GM12878 (cell line): ENCODE measurements around the gene ZBTB48. TPM values are rescaled to one million over a fixed set of nuclear protein-coding genes. Genes with fewer than 3 reads are reported as not detected.

Experiments used
- ATAC-seq: fragments of 200-7000 bp; cut with Tn5 transposase; 3 replicates; pipeline ENCODE4 v1.9.1; 2020; ENCODE audit warnings: mild to moderate bottlenecking, moderate library complexity
- BruUV-seq: library from RNA; stranded (reverse); fragments of 400-500 nt; replicated peaks from 2 replicates; lab custom pipeline; 2021; lab: Mats Ljungman, UMichigan
- CTCF ChIA-PET: fragments of 300-600 bp; sonication (Branson Sonifier 250); formaldehyde crosslinking; extraction: SDS; loops from one replicate; lab custom pipeline; 2021; ENCODE audit warnings: inconsistent platforms; lab: Yijun Ruan, JAX
- POLR2A ChIA-PET: fragments of 350-600 bp; formaldehyde crosslinking; extraction: SDS; loops from one replicate; lab custom pipeline; 2021; ENCODE audit warnings: inconsistent platforms; lab: Charles Lee
- RAD21 ChIA-PET: fragments of 300-600 bp; sonication (Branson Sonifier 250); formaldehyde crosslinking; loops from one replicate; lab custom pipeline; 2023; ENCODE audit warnings: antibody characterized with exemption; ENCODE audit not compliant: unreplicated experiment; lab: Charles Lee
- SMC1A ChIA-PET: fragments of 300-600 bp; sonication (Branson Sonifier 250); formaldehyde crosslinking; loops from one replicate; lab custom pipeline; 2023; ENCODE audit not compliant: unreplicated experiment, uncharacterized antibody; lab: Charles Lee
- DNase-seq: peaks from one replicate; pipeline ENCODE4 v3.0.0-alpha.2; 2011; ENCODE audit warnings: low read depth, low spot score
- FAIRE-seq: peaks from 3 replicates; lab custom pipeline; 2011; peaks lifted over from hg19 to GRCh38; lab: Jason Lieb, UNC
- H2AFZ ChIP-seq: 2 replicates; pipeline ENCODE4 v1.6.0; 2011; ENCODE audit warnings: low read depth, low read length, control low read depth; ENCODE audit not compliant: control insufficient read depth
- H3K27ac ChIP-seq: 2 replicates; pipeline ENCODE4 v1.5.1; 2011; ENCODE audit warnings: control low read depth; ENCODE audit not compliant: control insufficient read depth, insufficient read depth
- H3K27me3 ChIP-seq, 2 experiments: replicated peaks in 1 of 2; 2 replicates each; pipeline versions ENCODE4 v1.6.0 to v1.6.1; 2011; ENCODE audit warnings: low read length in 1 of 2; ENCODE audit not compliant: control insufficient read depth in 2 of 2, insufficient read depth in 2 of 2
- H3K36me3 ChIP-seq, 2 experiments: 2 replicates each; pipeline ENCODE4 v1.5.1; 2011; ENCODE audit warnings: low read length in 1 of 2; ENCODE audit not compliant: control insufficient read depth in 2 of 2, insufficient read depth in 2 of 2
- H3K4me1 ChIP-seq: 2 replicates; pipeline ENCODE4 v1.6.1; 2011; ENCODE audit warnings: mild to moderate bottlenecking, low read length, moderate library complexity, mixed read lengths; ENCODE audit not compliant: control insufficient read depth, insufficient read depth
- H3K4me2 ChIP-seq: 2 replicates; pipeline ENCODE4 v1.6.0; 2011; ENCODE audit warnings: control low read depth; ENCODE audit not compliant: control insufficient read depth, insufficient read depth
- H3K4me3 ChIP-seq: fragments of 200-600 bp; sonication (generic); 2 replicates; pipeline ENCODE4 v1.5.1; 2016
- H3K79me2 ChIP-seq: 2 replicates; pipeline ENCODE4 v1.6.0; 2011; ENCODE audit warnings: low read length; ENCODE audit not compliant: control insufficient read depth, insufficient read depth
- H3K9ac ChIP-seq: 2 replicates; pipeline ENCODE4 v1.8.0; 2011; ENCODE audit warnings: low read length, control low read depth, mixed read lengths; ENCODE audit not compliant: control insufficient read depth, insufficient read depth
- H3K9me3 ChIP-seq: replicated peaks from 3 replicates; pipeline ENCODE4 v1.5.1; 2011; ENCODE audit warnings: mild to moderate bottlenecking, low read length; ENCODE audit not compliant: control insufficient read depth, insufficient read depth
- H4K20me1 ChIP-seq: 2 replicates; pipeline ENCODE4 v1.6.0; 2011; ENCODE audit not compliant: control insufficient read depth, insufficient read depth
- BCL11A ChIP-seq: IDR thresholded peaks from 2 replicates; pipeline ENCODE4 v1.6.1; 2011; ENCODE audit warnings: low read depth, low read length
- CEBPB ChIP-seq, 2 experiments: fragments of 150-350 bp in 1 of 2; IDR thresholded peaks; 2 replicates each; pipeline ENCODE4 v1.6.1; 2012 to 2014; ENCODE audit warnings: low read depth in 2 of 2, low read length in 2 of 2, borderline replicate concordance in 1 of 2, inconsistent platforms in 1 of 2
- CHD4 ChIP-seq: fragments of 200-600 bp; sonication (generic); IDR thresholded peaks from 2 replicates; pipeline ENCODE4 v1.6.1; 2016; ENCODE audit warnings: mild to moderate bottlenecking
- E4F1 ChIP-seq: fragments of 450-650 bp; IDR thresholded peaks from 2 replicates; pipeline ENCODE4 v1.6.1; 2018; ENCODE audit warnings: borderline replicate concordance, mild to moderate bottlenecking; ENCODE audit not compliant: partially characterized antibody
- IRF5 ChIP-seq: fragments of 450-650 bp; IDR thresholded peaks from 2 replicates; pipeline ENCODE4 v1.6.1; 2017; ENCODE audit warnings: borderline replicate concordance
- MLLT1 ChIP-seq: fragments of 450-650 bp; IDR thresholded peaks from 2 replicates; pipeline ENCODE4 v1.6.1; 2016; ENCODE audit warnings: mild to moderate bottlenecking
- NKRF ChIP-seq: fragments of 450-650 bp; conservative IDR thresholded peaks from 2 replicates; pipeline ENCODE4 v1.6.1; 2017; ENCODE audit warnings: mild to moderate bottlenecking, moderate library complexity
- NR2C2 ChIP-seq: IDR thresholded peaks from 2 replicates; pipeline ENCODE4 v1.6.1; 2011; ENCODE audit warnings: borderline replicate concordance, low read depth; ENCODE audit not compliant: control insufficient read depth, insufficient read length
- RCOR1 ChIP-seq: conservative IDR thresholded peaks from 2 replicates; pipeline ENCODE4 v1.6.1; 2012; ENCODE audit warnings: low read depth, low read length, improper control_type of control experiment
- SUPT20H ChIP-seq: IDR thresholded peaks from 2 replicates; pipeline ENCODE4 v1.6.1; 2011; ENCODE audit warnings: low read depth, mild to moderate bottlenecking, low read length, moderate library complexity, borderline replicate concordance; ENCODE audit not compliant: control insufficient read depth
- ZNF24 ChIP-seq: fragments of 450-650 bp; IDR thresholded peaks from 2 replicates; pipeline ENCODE4 v1.6.1; 2017; ENCODE audit warnings: antibody characterized with exemption, mild to moderate bottlenecking
- WGBS: methylation state at CpG from one replicate; pipeline ENCODE4 v1.1.6; 2016; ENCODE audit warnings: low lambda C conversion rate; ENCODE audit not compliant: insufficient replicate concordance, insufficient coverage; ENCODE audit errors: missing lambda C conversion rate; 5-methylcytosine and 5-hydroxymethylcytosine counted together
- in situ Hi-C: fragments of 300-500 bp; cut with MboI; formaldehyde crosslinking; loops from 9 replicates; pipeline ENCODE4 v1.14.3; 2018; ENCODE audit warnings: mixed read lengths
- intact Hi-C: fragments of 100-400 bp; cut with micrococcal nuclease; formaldehyde crosslinking; loops from one replicate; pipeline ENCODE4 v1.14.2; 2022; ENCODE audit not compliant: unreplicated experiment
- polyA plus RNA-seq, 11 experiments: library from polyadenylated mRNA; depleted of rRNA in 4 of 11; unstranded in 6 of 11; stranded (reverse) in 5 of 11; fragments of >200 nt; fragmentation: Nextera tagmentation in 4 of 11; fragmentation: Illumina TruSeq in 1 of 11; extraction: Ambion mirVana in 4 of 11; extraction: Trizol in 1 of 11; gene quantifications; 1 replicate in 1 of 11; 2 replicates in 10 of 11; pipeline versions ENCODE4 v1.2.1 to v1.2.3, GENCODE V29; 2011 to 2016; ENCODE audit warnings: inconsistent platforms in 2 of 11, missing spikeins in 2 of 11, low read depth in 1 of 11
- total RNA-seq, 4 experiments: library from RNA; depleted of rRNA in 3 of 4; stranded (reverse); fragments of >200 nt in 3 of 4; fragmentation: Illumina TruSeq in 1 of 4; extraction: Trizol in 1 of 4; gene quantifications; 2 replicates each; pipeline versions ENCODE4 v1.2.1 to v1.2.3, GENCODE V29; 2013 to 2021

The ZBTB48 gene
- total and polyA plus RNA-seq, 10 of the 15 experiments (the other 5 are each of a cell fraction or from before 2014, with no cell fraction given), result 1.00 to 25.3 (median 16.7) TPM

GRCh38 chr1:6612641-6613360 is 33.0 kb downstream of the ZBTB48 start (continued):
- TF ChIP-seq NKRF (peak; percentile 51; the same call in 1 of the 2 replicates), E4F1 (no peak)

GRCh38 chr1:6613361-6614018 is 33.7 kb downstream of the ZBTB48 start, which contains the start of gene PHF13:
TSS of gene PHF13 (plus strand) at chr1:6613731. CDS start at chr1:6614067, 336 bp downstream.
- Histone ChIP-seq H3K79me2 (peaks cover 22% of the 10 kb centered on the region), H3K27ac (peak within 1 kb of the TSS; percentile 51), H3K4me1 (no peaks in the 10 kb centered on the region), H3K9me3 (no peaks in the 10 kb centered on the region), H3K4me2 (peak within 1 kb of the TSS; percentile 98), H3K27me3 (no peaks in the 10 kb centered on the region), H4K20me1 (no peaks in the 10 kb centered on the region), H3K36me3 (peaks cover 0 to 2% of the 10 kb centered on the region in 2 experiments; a peak in 3 of 4 replicates), H3K4me3 (peak within 1 kb of the TSS; percentile 98), H2AFZ (peak within 1 kb of the TSS; percentile 88), H3K9ac (peak within 1 kb of the TSS; percentile 75)
- WGBS, result under 1% methylated on average over 56 of the region's 84 CpGs
- ATAC-seq (peak; percentile 96), FAIRE-seq (peak; percentile 13), DNase-seq (peak; percentile 92)
- ChIA-PET CTCF (no interaction called here), RAD21 (interaction anchor here (0.7 kb wide), 1 partner anchor 31 kb away, joined by 3 read pairs; no protein-coding TSS in a partner anchor), SMC1A (interaction anchor here (0.9 kb wide), 1 partner anchor 11 kb away, joined by 3 read pairs; the partner anchor contains the start of gene THAP3), POLR2A (interaction anchor here (0.6 to 1.0 kb wide), 4 partner anchors 12 to 107 kb away, joined by 3 to 6 read pairs (median 4); partner anchors contain the start of gene NOL9)
- in situ Hi-C loops (no loop called here), intact Hi-C loops (loop anchor here (1.0 to 10.0 kb wide), 3 partner anchors 11 to 171 kb away; partner anchors contain the start of genes CAMTA1, KLHL21 and NOL9)
- no TSS peak for BruUV-seq
- TF ChIP-seq CEBPB (IDR thresholded peaks at IDR 0.05; ENCODE audit: borderline replicate concordance in 1 of 2, low read depth in 2 of 2, low read length in 2 of 2) (no peak), RCOR1 (no peak), BCL11A (no peak), NR2C2 (no peak), CHD4 (no peak), IRF5 (no peak), ZNF24 (no peak), MLLT1 (no peak), SUPT20H (no peak)
